HEK293 (cell line): ENCODE data around the gene GJC1.

ENCODE experiments used
- BCL11A ChIP-seq: fragments of 450-650 bp; formaldehyde crosslinking; IDR thresholded peaks from 2 replicates; pipeline ENCODE4 v1.5.1; 2016; ENCODE audit warnings: low read depth, missing biosample characterization, missing genetic modification characterization
- SP2 ChIP-seq: fragments of 450-650 bp; formaldehyde crosslinking; IDR thresholded peaks from 2 replicates; pipeline ENCODE4 v1.5.1; 2016; ENCODE audit warnings: missing biosample characterization, missing genetic modification characterization
- YY1 ChIP-seq: fragments of 450-650 bp; formaldehyde crosslinking; IDR thresholded peaks from 2 replicates; pipeline ENCODE4 v1.5.1; 2018; ENCODE audit warnings: missing biosample characterization, missing genetic modification characterization
- ZBTB20 ChIP-seq: fragments of 450-650 bp; formaldehyde crosslinking; IDR thresholded peaks from 2 replicates; pipeline ENCODE4 v1.5.1; 2016; ENCODE audit warnings: missing biosample characterization, missing genetic modification characterization
- ZNF121 ChIP-seq: fragments of 450-650 bp; formaldehyde crosslinking; IDR thresholded peaks from 2 replicates; pipeline ENCODE4 v1.5.1; 2016; ENCODE audit warnings: missing biosample characterization, missing genetic modification characterization
- ZNF184 ChIP-seq: fragments of 450-650 bp; IDR thresholded peaks from 2 replicates; pipeline ENCODE4 v1.5.1; 2018; ENCODE audit warnings: missing biosample characterization, mild to moderate bottlenecking, missing genetic modification characterization
- ZNF274 ChIP-seq, 2 experiments: fragments of 200-500 bp in 1 of 2; fragments of 450-650 bp in 1 of 2; sonication (Bioruptor generic) in 1 of 2; formaldehyde crosslinking in 1 of 2; IDR thresholded peaks; 2 replicates each; pipeline versions ENCODE4 v1.5.1 to v1.6.1; 2014 to 2016; ENCODE audit warnings: borderline replicate concordance in 1 of 2, inconsistent platforms in 1 of 2, low read length in 1 of 2, missing biosample characterization in 1 of 2, missing genetic modification characterization in 1 of 2
- ZNF302 ChIP-seq: fragments of 450-650 bp; formaldehyde crosslinking; IDR thresholded peaks from 2 replicates; pipeline ENCODE4 v1.5.1; 2016; ENCODE audit warnings: missing biosample characterization, missing genetic modification characterization, low read depth
- ZNF596 ChIP-seq: fragments of 450-650 bp; IDR thresholded peaks from 2 replicates; pipeline ENCODE4 v1.5.0; 2018; ENCODE audit warnings: missing biosample characterization, mild to moderate bottlenecking, missing genetic modification characterization, moderate library complexity
- ZNF792 ChIP-seq: fragments of 450-650 bp; formaldehyde crosslinking; IDR thresholded peaks from 2 replicates; pipeline ENCODE4 v1.5.1; 2016; ENCODE audit warnings: missing biosample characterization, missing genetic modification characterization
- ZNF830 ChIP-seq: fragments of 450-650 bp; IDR thresholded peaks from 2 replicates; pipeline ENCODE4 v1.5.0; 2018; ENCODE audit warnings: missing biosample characterization, missing genetic modification characterization, low read depth, mild to moderate bottlenecking, moderate library complexity
- TF ChIP-seq, protein P1 (sequence below): fragments of 450-650 bp; formaldehyde crosslinking; IDR thresholded peaks from 2 replicates; pipeline ENCODE4 v1.5.1; 2016; ENCODE audit warnings: missing biosample characterization, missing genetic modification characterization

DNA sequence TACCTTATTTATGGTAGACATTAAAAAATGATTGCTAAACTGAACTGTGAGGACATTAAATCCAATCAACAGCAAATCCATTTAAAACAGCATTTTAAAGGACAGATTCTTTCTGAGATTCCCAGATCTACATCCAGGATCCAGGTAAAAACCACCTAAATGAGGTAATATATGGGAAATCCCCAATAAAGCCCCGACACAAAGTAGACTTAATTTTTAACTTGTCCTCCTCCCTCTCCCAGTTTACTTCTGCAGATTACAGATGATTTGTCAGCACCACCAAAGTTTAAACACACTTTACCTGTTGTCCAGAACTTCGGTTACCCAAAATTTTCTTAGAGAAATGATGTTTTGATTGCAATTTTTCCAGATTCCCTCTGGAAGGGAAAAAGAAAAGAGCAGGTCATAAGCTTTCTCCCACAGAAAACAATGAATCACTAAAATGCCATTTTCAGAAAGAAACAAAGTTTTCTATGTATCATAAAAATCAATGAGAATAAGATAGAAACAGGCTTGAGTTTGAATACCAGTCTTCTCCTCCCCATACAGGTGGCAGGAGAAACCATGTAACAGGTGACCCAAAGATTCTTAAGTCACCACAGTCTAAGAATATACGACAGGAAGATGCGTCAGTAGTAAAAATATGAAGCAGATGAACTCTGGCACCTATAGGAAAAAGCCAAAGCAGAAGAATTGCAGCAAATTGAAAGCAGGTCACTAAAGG, 22.8 kb downstream of the GJC1 start:
- TF ChIP-seq ZNF830 (tag by site-specific recombination) (no peak), SP2 (tag by site-specific recombination) (no peak), ZBTB20 (no peak), ZNF274 (IDR thresholded peaks at IDR 0.05; ENCODE audit: low read length) (no peak), ZNF274 (tag by site-specific recombination; IDR thresholded peaks at IDR 0.05; ENCODE audit: borderline replicate concordance) (no peak), ZNF302 (tag by site-specific recombination) (no peak), ZNF121 (tag by site-specific recombination) (no peak), ZNF596 (no peak), YY1 (no peak), ZNF184 (no peak), ZNF792 (no peak), BCL11A (no peak)
- TF ChIP-seq, protein P1, sequence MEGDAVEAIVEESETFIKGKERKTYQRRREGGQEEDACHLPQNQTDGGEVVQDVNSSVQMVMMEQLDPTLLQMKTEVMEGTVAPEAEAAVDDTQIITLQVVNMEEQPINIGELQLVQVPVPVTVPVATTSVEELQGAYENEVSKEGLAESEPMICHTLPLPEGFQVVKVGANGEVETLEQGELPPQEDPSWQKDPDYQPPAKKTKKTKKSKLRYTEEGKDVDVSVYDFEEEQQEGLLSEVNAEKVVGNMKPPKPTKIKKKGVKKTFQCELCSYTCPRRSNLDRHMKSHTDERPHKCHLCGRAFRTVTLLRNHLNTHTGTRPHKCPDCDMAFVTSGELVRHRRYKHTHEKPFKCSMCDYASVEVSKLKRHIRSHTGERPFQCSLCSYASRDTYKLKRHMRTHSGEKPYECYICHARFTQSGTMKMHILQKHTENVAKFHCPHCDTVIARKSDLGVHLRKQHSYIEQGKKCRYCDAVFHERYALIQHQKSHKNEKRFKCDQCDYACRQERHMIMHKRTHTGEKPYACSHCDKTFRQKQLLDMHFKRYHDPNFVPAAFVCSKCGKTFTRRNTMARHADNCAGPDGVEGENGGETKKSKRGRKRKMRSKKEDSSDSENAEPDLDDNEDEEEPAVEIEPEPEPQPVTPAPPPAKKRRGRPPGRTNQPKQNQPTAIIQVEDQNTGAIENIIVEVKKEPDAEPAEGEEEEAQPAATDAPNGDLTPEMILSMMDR = no peak
